Germinal center (tissue), 1 donor: ENCODE results near the gene AAR2.

ENCODE experiments used
- DNase-seq: peaks from one replicate; pipeline ENCODE4 v3.0.0; 2012; ENCODE audit warnings: mixed read lengths, low spot score

The AAR2 gene

DNA sequence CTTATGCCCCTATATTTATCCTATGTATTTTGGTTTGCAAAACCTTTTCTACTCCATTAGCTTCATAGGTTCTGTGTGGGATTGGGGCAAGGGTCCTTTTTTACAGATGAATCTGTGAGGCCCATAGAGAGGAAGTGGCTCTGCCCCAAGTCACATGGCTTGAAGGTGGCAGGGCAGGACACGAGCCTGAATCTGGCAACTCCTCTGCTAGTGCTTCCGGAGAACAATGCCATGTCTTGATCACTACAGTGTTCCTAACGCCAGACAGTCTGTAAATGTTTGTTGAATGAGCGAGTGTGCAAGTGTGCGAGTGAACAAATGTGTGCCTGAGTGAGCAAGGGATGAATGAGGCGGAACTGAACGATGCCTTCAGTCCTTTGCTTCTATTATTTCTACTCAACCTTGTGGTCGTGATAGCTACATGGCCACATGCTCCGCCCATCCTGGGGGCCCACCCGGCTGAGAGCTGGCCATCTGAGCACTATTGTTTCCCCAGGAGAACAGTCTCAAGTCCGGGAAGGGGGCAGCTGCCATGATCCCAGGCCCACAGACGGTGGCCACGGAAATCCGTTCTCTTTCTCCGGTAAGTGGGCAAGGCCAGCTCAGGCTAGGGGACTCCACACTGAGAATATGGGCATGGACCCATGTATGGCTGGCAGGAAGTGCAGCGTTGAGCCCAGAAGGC lies 17.8 kb upstream of the AAR2 start:
- no peak for DNase-seq

- DNase-seq: no peak
Measured at GRCh38 chr20:36219671-36220220, 16.5 kb upstream of the AAR2 start.

GRCh38 chr20:36225666-36226065 lies 10.6 kb upstream of the AAR2 start:
- DNase-seq: no peak

- no peak for DNase-seq
Measured at GRCh38 chr20:36228770-36229169, 7.5 kb upstream of the AAR2 start.

DNA sequence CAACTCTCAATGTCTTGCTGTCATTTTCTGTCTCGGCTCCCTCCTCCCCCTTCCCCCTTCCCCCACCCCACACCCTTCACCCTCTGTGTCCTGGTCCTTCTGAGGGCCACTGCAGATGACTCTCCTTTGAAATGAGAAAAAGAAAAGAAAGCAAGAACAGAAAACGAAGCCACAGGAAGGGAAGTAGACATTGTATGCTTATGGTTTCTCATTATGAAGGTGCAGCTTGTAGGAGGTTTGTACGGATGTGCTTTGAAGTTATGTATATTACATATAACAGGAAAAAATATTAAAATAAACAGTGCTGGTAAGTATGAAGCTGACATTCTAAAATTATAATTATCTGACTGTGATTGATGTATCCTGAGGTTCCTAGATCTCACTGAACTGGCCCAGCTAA lies 6.3 kb upstream of the AAR2 start:
- DNase-seq: no peak

DNA sequence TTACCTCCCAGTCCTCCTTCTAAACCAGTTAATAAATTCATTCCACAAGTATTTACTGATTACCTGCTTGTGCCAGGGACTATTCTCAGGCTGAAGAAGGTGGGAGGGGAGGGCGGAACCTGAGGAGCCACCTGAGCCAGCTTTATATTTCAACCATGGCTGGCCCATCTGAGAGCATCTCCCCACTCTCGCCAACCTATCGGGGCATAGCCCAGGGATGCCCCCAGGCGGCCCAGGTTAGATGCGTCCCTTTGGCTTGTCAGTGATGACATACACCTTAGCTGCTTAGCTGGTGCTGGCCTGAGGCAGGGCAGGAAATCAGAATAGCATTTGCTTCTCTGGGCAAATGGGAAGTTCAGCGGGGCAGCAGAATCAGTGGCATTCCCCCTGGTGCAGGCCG lies 4.9 kb upstream of the AAR2 start:
- no peak for DNase-seq

DNA sequence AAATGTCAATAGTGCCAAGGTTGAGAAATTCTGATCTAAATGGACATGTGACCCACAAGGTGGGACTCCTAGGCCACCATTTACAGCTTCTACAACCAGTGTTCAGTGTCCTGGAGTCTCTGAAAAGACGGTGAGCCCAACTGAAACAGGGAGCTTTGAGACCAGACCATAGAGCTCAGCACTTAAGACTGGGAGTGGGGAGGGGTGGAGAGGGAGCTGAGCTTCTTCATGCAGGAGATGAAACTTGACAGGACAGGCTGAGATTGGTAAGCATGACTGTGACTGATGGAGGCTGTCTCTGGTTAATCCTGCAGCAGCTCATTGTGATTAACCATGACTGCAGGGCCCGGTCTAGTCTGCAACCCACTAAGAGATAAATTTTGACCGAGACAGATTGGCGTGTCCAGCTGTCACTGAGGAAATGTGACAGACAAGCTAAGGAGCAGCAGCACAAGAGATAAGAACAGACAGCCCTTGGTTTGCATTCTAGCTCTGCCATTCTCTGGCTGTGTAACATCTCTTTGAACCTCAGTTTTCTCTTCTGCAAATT lies 1.4 kb upstream of the AAR2 start:
- no peak for DNase-seq

- DNase-seq: no peak
Measured at GRCh38 chr20:36236786-36237121, 476 bp downstream of the AAR2 start.

DNA sequence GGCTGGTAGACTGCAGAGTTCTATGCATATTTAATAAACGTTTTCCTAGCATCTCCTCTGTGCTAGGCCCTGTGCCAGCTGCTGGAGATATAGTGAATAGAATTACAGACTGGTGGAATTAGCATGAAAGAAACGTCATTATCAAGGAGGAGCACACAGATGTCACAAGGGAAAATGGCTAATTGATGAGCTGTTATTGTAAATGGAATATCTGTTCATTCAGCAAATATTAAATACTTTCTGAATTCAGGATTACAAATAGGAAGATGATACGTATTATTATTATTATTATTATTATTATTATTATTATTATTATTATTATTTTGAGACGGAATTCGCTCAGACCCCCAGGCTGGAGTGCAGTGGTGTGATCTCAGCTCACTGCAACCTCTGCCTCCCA lies 1.2 kb downstream of the AAR2 start:
- DNase-seq: no peak

DNA sequence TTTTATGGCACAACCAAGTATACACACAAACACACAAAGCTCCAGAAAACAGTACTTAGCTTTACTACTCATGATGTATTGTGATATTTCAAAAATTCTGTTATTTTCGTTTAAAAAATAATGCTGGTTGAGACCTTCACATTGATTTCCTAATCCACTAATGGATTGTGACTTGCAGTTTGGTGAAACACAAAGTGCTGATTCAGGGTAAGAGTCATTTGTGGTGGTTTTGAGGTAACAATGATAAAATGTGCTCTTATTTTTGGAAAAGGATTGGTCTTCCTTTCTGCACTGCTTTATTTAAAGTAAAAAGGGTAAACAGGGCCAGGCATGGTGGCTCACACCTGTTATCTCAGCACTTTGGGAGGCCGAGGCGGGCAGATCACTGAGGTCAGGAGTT lies 1.9 kb downstream of the AAR2 start:
- no peak for DNase-seq

- no peak for DNase-seq
Measured at GRCh38 chr20:36238760-36239159, 2.5 kb downstream of the AAR2 start.

GRCh38 chr20:36240076-36240475 lies 3.8 kb downstream of the AAR2 start:
- DNase-seq: no peak

DNA sequence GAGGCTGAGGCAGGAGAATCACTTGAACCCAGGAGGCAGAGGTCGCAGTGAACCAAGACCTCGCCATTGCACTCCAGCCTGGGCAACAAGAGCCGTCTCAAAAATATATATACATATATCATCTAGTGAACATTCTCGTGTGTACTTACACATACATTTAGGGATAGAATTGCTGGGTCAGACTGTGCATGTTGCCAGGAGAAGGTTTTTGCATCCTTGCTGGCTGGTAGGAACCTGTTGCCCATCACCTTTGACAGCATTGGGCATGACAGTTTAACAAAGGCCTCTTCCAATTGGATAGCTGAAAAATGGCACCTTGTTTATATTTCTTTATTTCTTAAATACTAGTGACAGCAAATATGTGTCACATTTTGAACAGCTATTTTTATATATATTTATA lies 5.4 kb downstream of the AAR2 start:
- DNase-seq: no peak

DNA sequence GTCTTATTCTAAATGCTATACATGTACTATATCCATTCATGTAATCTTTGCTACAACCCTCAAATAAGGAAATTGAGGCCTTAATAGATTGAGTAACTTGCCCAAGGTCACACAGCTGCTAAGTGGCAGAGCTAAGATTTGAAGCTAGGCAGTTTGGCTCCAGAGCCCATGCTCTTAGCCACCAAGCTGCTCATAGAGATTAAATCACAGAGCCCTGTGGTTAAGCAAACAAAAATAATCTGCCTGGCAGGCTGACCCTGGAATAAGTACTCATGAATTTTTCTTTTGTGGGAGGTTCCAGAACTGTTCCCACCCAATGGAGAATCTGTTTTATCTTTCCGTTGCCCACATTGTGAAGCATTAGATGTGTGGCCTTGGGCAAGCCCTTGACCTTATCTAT lies 7.4 kb downstream of the AAR2 start:
- no peak for DNase-seq

DNA sequence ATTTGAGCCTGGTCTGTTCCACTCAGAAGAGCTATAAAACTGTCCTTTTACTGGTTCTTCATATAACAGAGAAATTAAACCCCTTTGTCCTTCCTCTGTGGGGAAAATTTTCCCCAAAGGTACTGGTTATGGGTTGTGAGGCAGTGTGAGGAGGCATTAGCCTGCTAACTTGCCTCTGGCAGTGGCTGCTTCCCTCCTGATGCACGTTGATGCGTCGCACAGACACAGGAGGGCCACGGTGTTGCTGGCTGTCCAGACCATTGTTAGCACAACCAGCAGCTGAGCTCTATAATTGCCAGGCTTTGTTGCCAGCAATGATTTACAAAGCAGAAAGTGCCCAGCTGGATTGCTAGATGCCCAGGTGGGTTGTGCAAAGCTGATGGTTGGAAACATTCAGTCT lies 10.1 kb downstream of the AAR2 start:
- DNase-seq: no peak

- no peak for DNase-seq
Measured at GRCh38 chr20:36248836-36249235, 12.6 kb downstream of the AAR2 start.

- no peak for DNase-seq
Measured at GRCh38 chr20:36249450-36249849, 13.2 kb downstream of the AAR2 start.

DNA sequence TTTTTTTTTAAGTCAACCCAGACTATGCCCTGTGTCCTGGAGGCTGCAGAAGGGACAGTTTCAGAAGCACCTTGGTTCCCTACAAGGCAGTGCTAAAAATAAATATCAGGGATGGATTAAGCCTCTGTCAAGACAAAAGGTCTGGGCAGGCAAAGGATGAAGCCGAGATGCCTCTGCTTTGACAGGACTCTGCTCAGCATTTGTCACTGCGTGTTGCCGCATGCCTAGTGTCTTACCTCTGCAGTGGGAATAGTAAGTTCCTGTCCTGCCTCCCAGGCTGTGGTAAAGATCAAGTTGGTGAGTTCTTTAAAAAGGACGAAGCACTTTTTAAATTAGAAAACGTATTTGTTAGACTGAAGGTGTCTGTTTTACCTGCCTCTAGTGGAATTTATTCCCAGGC lies 15.1 kb downstream of the AAR2 start:
- DNase-seq: no peak

- no peak for DNase-seq
Measured at GRCh38 chr20:36252511-36252910, 16.2 kb downstream of the AAR2 start.

GRCh38 chr20:36253036-36253435 lies 16.8 kb downstream of the AAR2 start:
- DNase-seq: no peak

GRCh38 chr20:36254076-36254475 lies 17.8 kb downstream of the AAR2 start:
- no peak for DNase-seq

DNA sequence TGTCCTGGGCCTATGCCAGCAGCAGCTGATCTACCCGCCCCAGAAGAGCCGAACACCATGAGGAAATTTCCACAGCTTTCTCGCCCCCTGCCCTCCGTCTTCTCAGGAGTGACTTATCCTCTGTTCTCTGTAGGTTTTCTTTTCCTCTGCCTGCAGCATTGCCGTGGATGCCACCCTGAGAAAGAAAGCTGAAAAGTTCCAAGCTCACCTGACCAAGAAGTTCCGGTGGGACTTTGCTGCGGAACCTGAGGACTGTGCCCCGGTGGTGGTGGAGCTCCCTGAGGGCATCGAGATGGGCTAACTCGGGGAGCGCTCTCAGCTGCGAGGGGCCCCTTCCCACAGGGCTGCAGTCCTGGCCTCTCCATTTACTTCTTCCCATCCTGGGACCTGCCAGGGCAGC lies 19.2 kb downstream of the AAR2 start:
- no peak for DNase-seq

DNA sequence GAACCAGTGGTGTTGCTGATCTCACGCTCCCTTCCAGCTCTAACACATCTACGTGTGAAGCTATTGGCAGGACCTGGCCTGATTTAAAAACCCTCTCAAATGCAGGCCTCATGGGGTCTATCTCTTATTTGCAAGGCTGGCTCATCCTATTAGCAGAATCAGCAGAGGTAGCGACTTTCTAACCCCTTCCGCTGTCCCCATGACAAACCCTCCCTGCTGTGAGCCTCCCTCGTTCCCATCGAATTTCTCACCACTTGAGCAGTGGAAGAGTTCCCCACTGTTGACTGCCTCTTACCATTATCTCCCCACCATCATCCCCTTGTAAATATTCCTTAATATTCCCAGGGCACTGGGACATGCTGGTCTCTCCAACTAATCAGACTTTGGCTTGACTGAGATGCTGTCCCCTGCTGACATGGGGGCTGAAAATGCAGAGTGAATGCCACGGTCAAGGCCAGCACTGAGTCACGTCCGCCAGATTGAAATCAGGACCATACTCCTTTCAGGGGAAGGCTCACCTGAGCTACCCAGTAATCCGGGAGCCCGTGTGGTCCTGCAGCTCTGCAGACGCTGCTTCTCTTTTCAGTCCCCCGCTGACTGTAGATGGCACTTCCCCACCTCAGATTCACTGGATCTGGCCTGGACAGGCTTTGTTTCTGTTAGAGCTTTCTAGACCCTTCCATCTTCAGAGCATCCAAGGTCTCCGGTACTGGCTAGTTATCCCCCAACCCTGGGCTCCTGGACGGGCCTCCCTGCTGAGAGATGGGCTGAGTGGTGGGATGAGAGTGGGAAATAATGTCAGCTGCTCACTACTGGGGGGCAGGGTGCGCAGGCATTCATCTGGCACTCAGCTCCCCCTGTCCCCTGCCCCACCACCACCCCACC lies 23.1 kb downstream of the AAR2 start:
- DNase-seq: no peak
